Measurements from ENCODE around the gene DKK3. TPM values are rescaled to one million over a fixed set of nuclear protein-coding genes. Genes with fewer than 3 reads are reported as not detected.

DKK3 gene
- total and polyA plus RNA-seq, 2 of the 13 experiments (the other 11 are each of a cell fraction or from before 2014, with no cell fraction given): 0.09 to 0.67 TPM

DNA sequence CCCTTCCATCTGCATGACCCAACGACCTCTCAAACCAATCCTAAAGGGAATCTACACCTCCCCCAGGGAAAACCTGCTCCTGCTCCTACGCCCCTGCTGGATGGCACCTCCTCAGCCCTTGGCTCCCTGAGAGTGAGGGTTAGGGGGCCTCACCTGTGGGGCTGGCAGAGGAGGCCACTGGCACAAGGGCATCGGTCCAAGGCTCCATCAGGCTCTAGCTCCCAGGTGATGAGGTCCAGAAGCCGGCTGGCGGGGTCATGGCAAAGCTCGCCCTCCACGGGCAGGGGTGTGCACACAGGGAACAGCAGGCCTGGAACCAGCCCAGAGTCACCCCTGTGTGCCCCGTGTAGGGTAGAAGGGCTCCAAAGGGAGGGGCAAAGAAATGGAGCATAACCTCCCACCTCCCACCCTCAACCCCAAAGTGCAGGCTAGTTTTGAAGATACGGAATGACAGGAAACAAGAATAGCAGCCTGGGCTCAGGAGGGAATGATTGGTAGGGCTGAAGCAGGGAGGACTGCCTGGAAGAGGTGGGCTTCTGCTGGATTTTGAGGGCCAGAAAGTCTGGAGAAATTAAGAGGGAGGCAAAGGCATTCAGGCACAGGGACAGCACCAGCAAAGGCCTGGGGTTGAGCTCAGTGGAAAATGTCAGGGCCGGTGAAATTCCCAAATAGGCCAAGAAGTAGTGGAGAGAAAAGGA is 42.6 kb downstream of the DKK3 start:
- H3K27me3 ChIP-seq (ENCODE audit: control insufficient read depth in 1 of 2, insufficient read depth in 2 of 2, low read length in 2 of 2): peaks cover 4 to 22% of the 10 kb centered on the region in 2 experiments; a peak in 2 of 5 replicates
- BruUV-seq (replicated peaks): no TSS peak
- no peaks in the 10 kb centered on the region for H4K20me1 ChIP-seq (ENCODE audit: insufficient read depth, low read length)
- no peaks in the 10 kb centered on the region for H3K36me3 ChIP-seq (replicated peaks in 1 of 2; ENCODE audit: control insufficient read depth in 1 of 2, insufficient read depth in 2 of 2, low read length in 2 of 2)
- H3K4me1 ChIP-seq (ENCODE audit: insufficient read depth, low read length): peaks cover 5% of the 10 kb centered on the region; the same call in 1 of the 2 replicates
- no peaks in the 10 kb centered on the region for H3K9me3 ChIP-seq (ENCODE audit: low read length)
- ChIA-PET POLR2A (no interaction called here), CTCF (ENCODE audit: low intra/inter-chr PET ratio, low total read pairs) (interaction anchor here (1.3 kb wide), 1 partner anchor 167 kb away, joined by 3 read pairs; no protein-coding TSS in a partner anchor)
- in situ Hi-C loops (cut with HindIII; ENCODE audit: extremely low pct_ligation_motif_present, low pct_unique_long_range_greater_than_20kb): no loop called here
- 62% methylated on average over 10 of the region's 10 CpGs for WGBS (ENCODE audit: low lambda C conversion rate)
- no peak overlapping the region for H3K4me2 ChIP-seq (ENCODE audit: low read depth, low read length)
- H3K4me3 ChIP-seq (replicated peaks in 1 of 3; ENCODE audit: insufficient read depth in 1 of 3, low read depth in 2 of 3, low read length in 3 of 3): no peak overlapping the region
- no peak overlapping the region for H2AFZ ChIP-seq (ENCODE audit: low read length)
- H3K9ac ChIP-seq (ENCODE audit: insufficient read depth, low read depth, low read length): no peak overlapping the region
- intact Hi-C loops (cut with micrococcal nuclease; ENCODE audit: unreplicated experiment): no loop called here
- FAIRE-seq: no peak
- H3K79me2 ChIP-seq (ENCODE audit: insufficient read depth, low read length): no peaks in the 10 kb centered on the region
- ATAC-seq: no peak
- TF ChIP-seq FOXC1 (CRISPR knock-in tag; IDR thresholded peaks at IDR 0.05; ENCODE audit: borderline replicate concordance) (no peak), HOXA3 (CRISPR knock-in tag; IDR thresholded peaks at IDR 0.05) (no peak), TBP (CRISPR knock-in tag; IDR thresholded peaks at IDR 0.05) (no peak), NCOR1 (IDR thresholded peaks at IDR 0.05; ENCODE audit: borderline replicate concordance, low read length) (no peak), ZNF232 (CRISPR knock-in tag; IDR thresholded peaks at IDR 0.05; ENCODE audit: borderline replicate concordance) (no peak), RFX5 (IDR thresholded peaks at IDR 0.05; ENCODE audit: low read depth, low read length) (no peak), ZNF564 (CRISPR knock-in tag; IDR thresholded peaks at IDR 0.05) (no peak), GFI1 (CRISPR knock-in tag; IDR thresholded peaks at IDR 0.05; ENCODE audit: borderline replicate concordance) (no peak), ZNF883 (CRISPR knock-in tag; IDR thresholded peaks at IDR 0.05; ENCODE audit: not compliant biosample characterization) (no peak), ZNF362 (CRISPR knock-in tag; IDR thresholded peaks at IDR 0.05; ENCODE audit: borderline replicate concordance) (no peak), ZNF143 (CRISPR knock-in tag; IDR thresholded peaks at IDR 0.05) (no peak), NFKBIZ (CRISPR knock-in tag; IDR thresholded peaks at IDR 0.05) (no peak), SYNCRIP (IDR thresholded peaks at IDR 0.05; ENCODE audit: insufficient read depth, low read depth, low read length) (no peak), REXO4 (CRISPR knock-in tag; IDR thresholded peaks at IDR 0.05; ENCODE audit: borderline replicate concordance) (no peak)
- TF ChIP-seq, protein P1, sequence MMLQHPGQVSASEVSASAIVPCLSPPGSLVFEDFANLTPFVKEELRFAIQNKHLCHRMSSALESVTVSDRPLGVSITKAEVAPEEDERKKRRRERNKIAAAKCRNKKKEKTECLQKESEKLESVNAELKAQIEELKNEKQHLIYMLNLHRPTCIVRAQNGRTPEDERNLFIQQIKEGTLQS (CRISPR knock-in tag; IDR thresholded peaks at IDR 0.05): no peak
- TF ChIP-seq, protein P2, sequence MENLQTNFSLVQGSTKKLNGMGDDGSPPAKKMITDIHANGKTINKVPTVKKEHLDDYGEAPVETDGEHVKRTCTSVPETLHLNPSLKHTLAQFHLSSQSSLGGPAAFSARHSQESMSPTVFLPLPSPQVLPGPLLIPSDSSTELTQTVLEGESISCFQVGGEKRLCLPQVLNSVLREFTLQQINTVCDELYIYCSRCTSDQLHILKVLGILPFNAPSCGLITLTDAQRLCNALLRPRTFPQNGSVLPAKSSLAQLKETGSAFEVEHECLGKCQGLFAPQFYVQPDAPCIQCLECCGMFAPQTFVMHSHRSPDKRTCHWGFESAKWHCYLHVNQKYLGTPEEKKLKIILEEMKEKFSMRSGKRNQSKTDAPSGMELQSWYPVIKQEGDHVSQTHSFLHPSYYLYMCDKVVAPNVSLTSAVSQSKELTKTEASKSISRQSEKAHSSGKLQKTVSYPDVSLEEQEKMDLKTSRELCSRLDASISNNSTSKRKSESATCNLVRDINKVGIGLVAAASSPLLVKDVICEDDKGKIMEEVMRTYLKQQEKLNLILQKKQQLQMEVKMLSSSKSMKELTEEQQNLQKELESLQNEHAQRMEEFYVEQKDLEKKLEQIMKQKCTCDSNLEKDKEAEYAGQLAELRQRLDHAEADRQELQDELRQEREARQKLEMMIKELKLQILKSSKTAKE (CRISPR knock-in tag; IDR thresholded peaks at IDR 0.05; ENCODE audit: borderline replicate concordance): no peak
- TF ChIP-seq, protein P3, sequence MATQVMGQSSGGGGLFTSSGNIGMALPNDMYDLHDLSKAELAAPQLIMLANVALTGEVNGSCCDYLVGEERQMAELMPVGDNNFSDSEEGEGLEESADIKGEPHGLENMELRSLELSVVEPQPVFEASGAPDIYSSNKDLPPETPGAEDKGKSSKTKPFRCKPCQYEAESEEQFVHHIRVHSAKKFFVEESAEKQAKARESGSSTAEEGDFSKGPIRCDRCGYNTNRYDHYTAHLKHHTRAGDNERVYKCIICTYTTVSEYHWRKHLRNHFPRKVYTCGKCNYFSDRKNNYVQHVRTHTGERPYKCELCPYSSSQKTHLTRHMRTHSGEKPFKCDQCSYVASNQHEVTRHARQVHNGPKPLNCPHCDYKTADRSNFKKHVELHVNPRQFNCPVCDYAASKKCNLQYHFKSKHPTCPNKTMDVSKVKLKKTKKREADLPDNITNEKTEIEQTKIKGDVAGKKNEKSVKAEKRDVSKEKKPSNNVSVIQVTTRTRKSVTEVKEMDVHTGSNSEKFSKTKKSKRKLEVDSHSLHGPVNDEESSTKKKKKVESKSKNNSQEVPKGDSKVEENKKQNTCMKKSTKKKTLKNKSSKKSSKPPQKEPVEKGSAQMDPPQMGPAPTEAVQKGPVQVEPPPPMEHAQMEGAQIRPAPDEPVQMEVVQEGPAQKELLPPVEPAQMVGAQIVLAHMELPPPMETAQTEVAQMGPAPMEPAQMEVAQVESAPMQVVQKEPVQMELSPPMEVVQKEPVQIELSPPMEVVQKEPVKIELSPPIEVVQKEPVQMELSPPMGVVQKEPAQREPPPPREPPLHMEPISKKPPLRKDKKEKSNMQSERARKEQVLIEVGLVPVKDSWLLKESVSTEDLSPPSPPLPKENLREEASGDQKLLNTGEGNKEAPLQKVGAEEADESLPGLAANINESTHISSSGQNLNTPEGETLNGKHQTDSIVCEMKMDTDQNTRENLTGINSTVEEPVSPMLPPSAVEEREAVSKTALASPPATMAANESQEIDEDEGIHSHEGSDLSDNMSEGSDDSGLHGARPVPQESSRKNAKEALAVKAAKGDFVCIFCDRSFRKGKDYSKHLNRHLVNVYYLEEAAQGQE (IDR thresholded peaks at IDR 0.05; ENCODE audit: borderline replicate concordance in 1 of 2, low read depth in 1 of 2, low read length in 2 of 2): no peak
- DNase-seq (ENCODE audit: low spot score): no peak
- no peak overlapping the region for H3K27ac ChIP-seq (ENCODE audit: extremely low read length, insufficient read depth, low read length)

All from HepG2 (cell line).